ENCODE results near the gene TTLL10.
"Not testable (repeated sequence)": the region's sequence is repeated elsewhere in the genome, so short reads cannot be mapped to it uniquely, and the experiment has no call there.

The TTLL10 gene

GRCh38 chr1:1173061-1173792 is 453 bp upstream of the TTLL10 start:
- no peak for DNase-seq (ENCODE audit: low read depth)
- H3K4me3 ChIP-seq (ENCODE audit: low read depth, low read length): no peak overlapping the region
- TF ChIP-seq, protein P1, sequence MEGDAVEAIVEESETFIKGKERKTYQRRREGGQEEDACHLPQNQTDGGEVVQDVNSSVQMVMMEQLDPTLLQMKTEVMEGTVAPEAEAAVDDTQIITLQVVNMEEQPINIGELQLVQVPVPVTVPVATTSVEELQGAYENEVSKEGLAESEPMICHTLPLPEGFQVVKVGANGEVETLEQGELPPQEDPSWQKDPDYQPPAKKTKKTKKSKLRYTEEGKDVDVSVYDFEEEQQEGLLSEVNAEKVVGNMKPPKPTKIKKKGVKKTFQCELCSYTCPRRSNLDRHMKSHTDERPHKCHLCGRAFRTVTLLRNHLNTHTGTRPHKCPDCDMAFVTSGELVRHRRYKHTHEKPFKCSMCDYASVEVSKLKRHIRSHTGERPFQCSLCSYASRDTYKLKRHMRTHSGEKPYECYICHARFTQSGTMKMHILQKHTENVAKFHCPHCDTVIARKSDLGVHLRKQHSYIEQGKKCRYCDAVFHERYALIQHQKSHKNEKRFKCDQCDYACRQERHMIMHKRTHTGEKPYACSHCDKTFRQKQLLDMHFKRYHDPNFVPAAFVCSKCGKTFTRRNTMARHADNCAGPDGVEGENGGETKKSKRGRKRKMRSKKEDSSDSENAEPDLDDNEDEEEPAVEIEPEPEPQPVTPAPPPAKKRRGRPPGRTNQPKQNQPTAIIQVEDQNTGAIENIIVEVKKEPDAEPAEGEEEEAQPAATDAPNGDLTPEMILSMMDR (conservative IDR thresholded peaks at IDR 0.05; ENCODE audit: low read depth, low read length): no peak

GRCh38 chr1:1175221-1176062 is 1.8 kb downstream of the TTLL10 start:
- TF ChIP-seq, protein P1 (conservative IDR thresholded peaks at IDR 0.05; ENCODE audit: low read depth, low read length): no peak
- no peak for DNase-seq (ENCODE audit: low read depth)

GRCh38 chr1:1176063-1176761 is 2.5 kb downstream of the TTLL10 start:
- not testable (repeated sequence) for H3K4me3 ChIP-seq (ENCODE audit: low read depth, low read length); DNase-seq (ENCODE audit: low read depth)

More at GRCh38 chr1:1175221-1176062, 1.8 kb downstream of the TTLL10 start:
- no peak overlapping the region for H3K4me3 ChIP-seq (ENCODE audit: low read depth, low read length)

DNA sequence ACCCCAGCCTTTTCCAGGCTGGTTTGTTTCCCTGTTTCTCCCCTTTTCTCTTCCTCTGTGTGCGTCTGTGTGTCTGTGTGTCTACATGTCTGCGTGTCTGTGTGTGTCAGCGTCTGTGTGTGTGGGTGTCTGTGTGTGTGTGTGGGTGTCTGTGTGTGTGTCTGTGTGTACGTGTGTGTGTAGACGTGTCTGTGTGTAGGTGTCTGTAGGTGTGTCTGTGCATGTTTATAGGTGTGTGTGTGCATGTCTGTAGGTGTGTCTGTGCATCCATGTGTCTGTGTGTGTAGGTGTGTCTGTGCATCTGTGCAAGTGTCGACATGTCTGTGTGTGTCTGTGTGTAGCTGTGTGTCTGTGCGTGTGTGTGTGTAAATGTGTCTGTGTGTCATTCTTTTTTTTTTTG is 3.3 kb downstream of the TTLL10 start:
- TF ChIP-seq, protein P1 (conservative IDR thresholded peaks at IDR 0.05; ENCODE audit: low read depth, low read length): no peak
- DNase-seq (ENCODE audit: low read depth): no peak
- no peak overlapping the region for H3K4me3 ChIP-seq (ENCODE audit: low read depth, low read length)

- DNase-seq (ENCODE audit: low read depth): no peak
- TF ChIP-seq, protein P1 (conservative IDR thresholded peaks at IDR 0.05; ENCODE audit: low read depth, low read length): no peak
These were observed 3.9 kb downstream of the TTLL10 start for GRCh38 chr1:1177452-1178206.

DNA sequence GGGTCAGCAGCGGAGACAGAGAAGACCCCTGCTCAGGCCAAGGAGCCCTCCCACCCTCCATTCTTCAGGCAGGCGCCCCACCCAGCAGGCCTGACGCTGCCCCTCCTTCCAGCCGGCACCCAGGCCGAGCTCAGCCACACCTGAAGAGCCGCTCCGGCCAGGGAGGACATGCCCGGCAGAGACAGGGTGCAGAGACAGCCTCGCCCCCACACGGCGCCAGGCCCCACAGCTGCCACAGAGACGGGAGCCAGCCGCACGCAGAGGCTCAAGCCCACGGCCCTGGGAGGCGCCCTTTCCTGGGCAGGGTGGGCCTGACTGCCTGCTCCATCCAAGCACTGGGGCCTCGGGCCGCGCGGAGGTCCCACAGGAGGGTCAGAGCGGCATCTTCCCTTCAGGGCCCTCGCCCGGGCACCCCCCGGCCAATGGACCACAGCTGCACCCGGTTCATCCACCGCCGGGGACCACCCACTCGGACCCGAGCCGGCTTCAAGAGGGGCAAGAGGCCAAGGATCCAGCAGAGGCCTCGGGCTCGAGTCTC is 5.2 kb downstream of the TTLL10 start:
- no peak overlapping the region for H3K4me3 ChIP-seq (ENCODE audit: low read depth, low read length)
- DNase-seq (ENCODE audit: low read depth): no peak
- TF ChIP-seq, protein P1 (conservative IDR thresholded peaks at IDR 0.05; ENCODE audit: low read depth, low read length): no peak

More at GRCh38 chr1:1177452-1178206, 3.9 kb downstream of the TTLL10 start:
- no peak overlapping the region for H3K4me3 ChIP-seq (ENCODE audit: low read depth, low read length)

All from choroid plexus epithelial cell (primary cell).